Astrocyte (in vitro differentiated cells and primary cell): ENCODE measurements around the gene MMD. TPM values are rescaled to one million over a fixed set of nuclear protein-coding genes. Genes with fewer than 3 reads are reported as not detected.

ENCODE experiments used
- DNase-seq: peaks from one replicate; pipeline ENCODE4 v3.0.0-alpha.2; 2010; ENCODE audit warnings: low read depth
- FAIRE-seq: peaks from 2 replicates; lab custom pipeline; 2011; peaks lifted over from hg19 to GRCh38; lab: Jason Lieb, UNC
- H2AFZ ChIP-seq: 2 replicates; pipeline ENCODE4 v1.6.0; 2012; ENCODE audit warnings: low read depth, low read length, inconsistent platforms
- H3K27ac ChIP-seq: 2 replicates; pipeline ENCODE4 v1.5.1; 2011; ENCODE audit warnings: low read depth, low read length, inconsistent platforms
- H3K27me3 ChIP-seq: 2 replicates; pipeline ENCODE4 v1.6.0; 2011; ENCODE audit warnings: low read length, inconsistent platforms; ENCODE audit not compliant: insufficient read depth
- H3K36me3 ChIP-seq: 2 replicates; pipeline ENCODE4 v1.5.1; 2011; ENCODE audit warnings: low read length, inconsistent platforms; ENCODE audit not compliant: insufficient read depth
- H3K4me1 ChIP-seq: 2 replicates; pipeline ENCODE4 v1.5.1; 2011; ENCODE audit warnings: low read length, inconsistent platforms; ENCODE audit not compliant: insufficient read depth
- H3K4me2 ChIP-seq: 2 replicates; pipeline ENCODE4 v1.6.0; 2012; ENCODE audit warnings: low read length, inconsistent platforms
- H3K4me3 ChIP-seq: 2 replicates; pipeline ENCODE4 v1.5.1; 2011; ENCODE audit warnings: low read depth, mild to moderate bottlenecking, low read length, inconsistent platforms; ENCODE audit not compliant: insufficient read depth
- H3K79me2 ChIP-seq: 2 replicates; pipeline ENCODE4 v1.6.0; 2012; ENCODE audit warnings: mild to moderate bottlenecking, low read length, inconsistent platforms; ENCODE audit not compliant: insufficient read depth
- H3K9ac ChIP-seq: 2 replicates; pipeline ENCODE4 v1.6.0; 2012; ENCODE audit warnings: mild to moderate bottlenecking, low read length, inconsistent platforms
- H3K9me3 ChIP-seq: 2 replicates; pipeline ENCODE4 v1.5.1; 2012; ENCODE audit warnings: low read depth, mild to moderate bottlenecking, low read length, inconsistent platforms; ENCODE audit not compliant: insufficient read depth
- H4K20me1 ChIP-seq: 2 replicates; pipeline ENCODE4 v1.6.0; 2012; ENCODE audit warnings: low read length, inconsistent platforms; ENCODE audit not compliant: insufficient read depth
- H3K27ac Mint-ChIP-seq: one replicate; pipeline ENCODE4 v1.8.0; 2021; ENCODE audit warnings: mild to moderate bottlenecking, mixed read lengths; ENCODE audit not compliant: unreplicated experiment
- H3K27me3 Mint-ChIP-seq: one replicate; pipeline ENCODE4 v1.8.0; 2021; ENCODE audit warnings: low read depth, mixed read lengths; ENCODE audit not compliant: unreplicated experiment
- H3K36me3 Mint-ChIP-seq: one replicate; pipeline ENCODE4 v1.8.0; 2021; ENCODE audit warnings: low read depth, mixed read lengths; ENCODE audit not compliant: unreplicated experiment
- H3K4me1 Mint-ChIP-seq: one replicate; pipeline ENCODE4 v1.8.0; 2021; ENCODE audit warnings: low read depth, mixed read lengths; ENCODE audit not compliant: unreplicated experiment
- H3K4me3 Mint-ChIP-seq: one replicate; pipeline ENCODE4 v1.8.0; 2021; ENCODE audit warnings: mild to moderate bottlenecking, moderate library complexity, mixed read lengths; ENCODE audit not compliant: unreplicated experiment
- H3K9me3 Mint-ChIP-seq: one replicate; pipeline ENCODE4 v1.8.0; 2021; ENCODE audit warnings: mild to moderate bottlenecking, mixed read lengths; ENCODE audit not compliant: unreplicated experiment
- CTCF ChIP-seq: IDR thresholded peaks from 2 replicates; pipeline ENCODE4 v1.5.1; 2011; ENCODE audit warnings: low read depth, mild to moderate bottlenecking, inconsistent platforms, low read length, moderate library complexity; ENCODE audit not compliant: insufficient read depth
- EZH2 ChIP-seq: IDR thresholded peaks from 2 replicates; pipeline ENCODE4 v1.6.1; 2012; ENCODE audit warnings: mild to moderate bottlenecking, low read length, inconsistent platforms; ENCODE audit not compliant: insufficient read depth
- total RNA-seq: library from RNA; stranded (reverse); gene quantifications from 2 replicates; pipeline ENCODE4 v1.2.1, GENCODE V29; 2021

MMD gene
- total RNA-seq, 1 donor from 2014 or later, result 8.6 TPM

GRCh38 chr17:55377671-55378275 is 43.9 kb downstream of the MMD start:
- no peak overlapping the region for H2AFZ ChIP-seq
- H3K9me3 Mint-ChIP-seq, result peaks cover 8% of the 10 kb centered on the region
- H3K4me3 ChIP-seq, result no peak overlapping the region
- H3K27me3 Mint-ChIP-seq, result peaks cover 4% of the 10 kb centered on the region
- H3K27ac ChIP-seq, result no peak overlapping the region
- DNase-seq (no peak), FAIRE-seq (no peak)
- no peaks in the 10 kb centered on the region for H4K20me1 ChIP-seq
- TF ChIP-seq CTCF (no peak), EZH2 (no peak)
- H3K27ac Mint-ChIP-seq, result no peak overlapping the region
- H3K36me3 ChIP-seq, result no peaks in the 10 kb centered on the region
- no peak overlapping the region for H3K4me3 Mint-ChIP-seq
- no peaks in the 10 kb centered on the region for H3K79me2 ChIP-seq
- H3K9me3 ChIP-seq, result no peaks in the 10 kb centered on the region
- H3K4me2 ChIP-seq, result no peak overlapping the region
- H3K27me3 ChIP-seq, result no peaks in the 10 kb centered on the region
- H3K4me1 Mint-ChIP-seq, result no peaks in the 10 kb centered on the region
- no peaks in the 10 kb centered on the region for H3K36me3 Mint-ChIP-seq
- H3K4me1 ChIP-seq, result no peaks in the 10 kb centered on the region
- no peak overlapping the region for H3K9ac ChIP-seq

- Histone ChIP-seq H2AFZ (no peak overlapping the region), H3K4me2 (no peak overlapping the region), H3K4me3 (no peak overlapping the region), H3K9me3 (no peaks in the 10 kb centered on the region), H3K36me3 (no peaks in the 10 kb centered on the region), H3K79me2 (no peaks in the 10 kb centered on the region), H3K27ac (no peak overlapping the region), H3K4me1 (no peaks in the 10 kb centered on the region), H3K27me3 (peaks cover 3% of the 10 kb centered on the region), H4K20me1 (no peaks in the 10 kb centered on the region), H3K9ac (no peak overlapping the region)
- no peak overlapping the region for H3K27ac Mint-ChIP-seq
- H3K4me1 Mint-ChIP-seq, result no peaks in the 10 kb centered on the region
- no peaks in the 10 kb centered on the region for H3K27me3 Mint-ChIP-seq
- peaks cover 1% of the 10 kb centered on the region for H3K36me3 Mint-ChIP-seq
- peaks cover 12% of the 10 kb centered on the region for H3K9me3 Mint-ChIP-seq
- no peak for TF ChIP-seq EZH2
- TF ChIP-seq CTCF, result no peak
- H3K4me3 Mint-ChIP-seq, result no peak overlapping the region
- DNase-seq (no peak), FAIRE-seq (no peak)
Observed at GRCh38 chr17:55368706-55369105, 52.9 kb downstream of the MMD start.

- DNase-seq, result no peak
- Histone ChIP-seq H3K27ac (no peak overlapping the region), H3K36me3 (no peaks in the 10 kb centered on the region), H2AFZ (no peak overlapping the region), H4K20me1 (no peaks in the 10 kb centered on the region), H3K4me1 (no peaks in the 10 kb centered on the region), H3K9ac (no peak overlapping the region), H3K4me2 (no peak overlapping the region), H3K4me3 (no peak overlapping the region), H3K9me3 (no peaks in the 10 kb centered on the region), H3K79me2 (no peaks in the 10 kb centered on the region), H3K27me3 (peaks cover 3% of the 10 kb centered on the region)
- Mint-ChIP-seq H3K27me3 (no peaks in the 10 kb centered on the region), H3K4me3 (no peak overlapping the region), H3K4me1 (no peaks in the 10 kb centered on the region), H3K9me3 (peaks cover 6% of the 10 kb centered on the region), H3K27ac (no peak overlapping the region), H3K36me3 (no peaks in the 10 kb centered on the region)
- TF ChIP-seq EZH2 (no peak), CTCF (no peak)
- FAIRE-seq, result no peak
Observed at GRCh38 chr17:55366020-55366481, 55.6 kb downstream of the MMD start.
